LNCaP clone FGC (cell line): ENCODE results near the gene MTFR2.

Source experiments
- DNase-seq: peaks from one replicate; pipeline ENCODE4 v3.0.0-alpha.2; 2011; ENCODE audit warnings: low read depth
- H3K4me3 ChIP-seq: 2 replicates; pipeline ENCODE4 v1.5.1; 2011; ENCODE audit warnings: mild to moderate bottlenecking, low read depth, low read length, control low read depth
- CTCF ChIP-seq: IDR thresholded peaks from 2 replicates; pipeline ENCODE4 v1.5.1; 2012; ENCODE audit warnings: mild to moderate bottlenecking; ENCODE audit not compliant: control insufficient read depth, insufficient read depth; ENCODE audit errors: extremely low read depth

Gene MTFR2

GRCh38 chr6:136186363-136186762, 63.7 kb downstream of the MTFR2 start:
- no peak for TF ChIP-seq CTCF
- H3K4me3 ChIP-seq = no peak overlapping the region
- DNase-seq = no peak

GRCh38 chr6:136184738-136185137, 65.4 kb downstream of the MTFR2 start:
- no peak overlapping the region for H3K4me3 ChIP-seq
- no peak for DNase-seq
- TF ChIP-seq CTCF = no peak

GRCh38 chr6:136181861-136182260, 68.2 kb downstream of the MTFR2 start:
- H3K4me3 ChIP-seq = no peak overlapping the region
- TF ChIP-seq CTCF = no peak
- no peak for DNase-seq

GRCh38 chr6:136181512-136181833, 68.6 kb downstream of the MTFR2 start:
- TF ChIP-seq CTCF = no peak
- DNase-seq = no peak

More at GRCh38 chr6:136181512-136181833, 68.6 kb downstream of the MTFR2 start:
- no peak overlapping the region for H3K4me3 ChIP-seq
